HepG2 (cell line): ENCODE measurements around the gene ZMPSTE24. TPM values are rescaled to one million over a fixed set of nuclear protein-coding genes. Genes with fewer than 3 reads are reported as not detected.
A peak's percentile ranks its signal among the peaks of the same experiment; 100 is the strongest.

ENCODE experiments used
- HCFC1 ChIP-seq: fragments of 150-350 bp; IDR thresholded peaks from 2 replicates; pipeline ENCODE4 v1.6.1; 2014; ENCODE audit warnings: low read depth, low read length
- HNF4A ChIP-seq: sonication (generic); formaldehyde crosslinking; IDR thresholded peaks from 2 replicates; pipeline ENCODE4 v1.4.0; 2020; ENCODE audit warnings: missing genetic modification reagents
- HOXA7 ChIP-seq: sonication (generic); formaldehyde crosslinking; IDR thresholded peaks from 2 replicates; pipeline ENCODE4 v1.8.1; 2022; ENCODE audit warnings: mild to moderate bottlenecking, missing genetic modification reagents, moderate library complexity
- KAT2B ChIP-seq: fragments of 150-350 bp; IDR thresholded peaks from 2 replicates; pipeline ENCODE4 v1.6.1; 2014; ENCODE audit warnings: low read depth, low read length, borderline replicate concordance
- NFE2L2 ChIP-seq: fragments of 150-350 bp; IDR thresholded peaks from 2 replicates; pipeline ENCODE4 v1.6.1; 2014; ENCODE audit warnings: low read length
- PCBP1 ChIP-seq: fragments of 200-400 bp; formaldehyde crosslinking; IDR thresholded peaks from 2 replicates; pipeline ENCODE4 v1.6.1; 2017; ENCODE audit warnings: mild to moderate bottlenecking, low read depth, low read length, borderline replicate concordance
- PHF20 ChIP-seq: sonication (generic); formaldehyde crosslinking; IDR thresholded peaks from 2 replicates; pipeline ENCODE4 v1.5.0; 2020; ENCODE audit warnings: mild to moderate bottlenecking, missing genetic modification reagents
- RFXAP ChIP-seq: sonication (generic); formaldehyde crosslinking; IDR thresholded peaks from 2 replicates; pipeline ENCODE4 v1.4.0; 2020; ENCODE audit warnings: missing genetic modification reagents, borderline replicate concordance
- SMAD9 ChIP-seq: sonication (generic); formaldehyde crosslinking; IDR thresholded peaks from 2 replicates; pipeline ENCODE4 v1.5.1; 2020; ENCODE audit warnings: mild to moderate bottlenecking, missing genetic modification reagents
- ZBTB21 ChIP-seq: sonication (generic); formaldehyde crosslinking; IDR thresholded peaks from 2 replicates; pipeline ENCODE4 v1.4.0; 2020; ENCODE audit warnings: missing genetic modification reagents
- ZBTB7B ChIP-seq: sonication (generic); formaldehyde crosslinking; IDR thresholded peaks from 2 replicates; pipeline ENCODE4 v1.4.0; 2020; ENCODE audit warnings: missing genetic modification reagents
- ZNF224 ChIP-seq: sonication (generic); formaldehyde crosslinking; IDR thresholded peaks from 2 replicates; pipeline ENCODE4 v1.5.0; 2020; ENCODE audit warnings: mild to moderate bottlenecking, missing genetic modification reagents
- ZNF251 ChIP-seq: sonication (generic); formaldehyde crosslinking; IDR thresholded peaks from 2 replicates; pipeline ENCODE4 v1.9.0; 2021; ENCODE audit warnings: mild to moderate bottlenecking, missing genetic modification reagents
- ZNF274 ChIP-seq: sonication (generic); formaldehyde crosslinking; IDR thresholded peaks from 2 replicates; pipeline ENCODE4 v1.5.1; 2020; ENCODE audit warnings: mild to moderate bottlenecking, missing genetic modification reagents
- ZNF296 ChIP-seq: sonication (generic); formaldehyde crosslinking; conservative IDR thresholded peaks from 2 replicates; pipeline ENCODE4 v1.5.0; 2020; ENCODE audit warnings: mild to moderate bottlenecking, missing genetic modification reagents
- ZNF557 ChIP-seq: sonication (generic); formaldehyde crosslinking; IDR thresholded peaks from 2 replicates; pipeline ENCODE4 v1.4.0; 2020; ENCODE audit warnings: missing genetic modification reagents
- ZNF564 ChIP-seq: sonication (generic); formaldehyde crosslinking; IDR thresholded peaks from 2 replicates; pipeline ENCODE4 v1.8.1; 2023; ENCODE audit warnings: mild to moderate bottlenecking, missing genetic modification reagents
- ZNF577 ChIP-seq: sonication (generic); formaldehyde crosslinking; IDR thresholded peaks from 2 replicates; pipeline ENCODE4 v1.4.0; 2020; ENCODE audit warnings: mild to moderate bottlenecking, low read depth, missing genetic modification reagents, borderline replicate concordance
- ZNF709 ChIP-seq: sonication (generic); formaldehyde crosslinking; IDR thresholded peaks from 2 replicates; pipeline ENCODE4 v1.5.0; 2020; ENCODE audit warnings: mild to moderate bottlenecking, missing genetic modification reagents
- polyA plus RNA-seq, 8 experiments: library from polyadenylated mRNA; depleted of rRNA in 3 of 8; stranded (reverse) in 7 of 8; unstranded in 1 of 8; fragments of >200 nt; fragmentation: Illumina TruSeq in 4 of 8; extraction: Trizol in 4 of 8; gene quantifications; 2 replicates each; pipeline versions ENCODE4 v1.2.1 to v1.2.3, GENCODE V29; 2011 to 2016; ENCODE audit warnings: low read depth in 4 of 8, missing spikeins in 1 of 8, mixed read lengths in 1 of 8; ENCODE audit not compliant: insufficient read depth in 1 of 8
- total RNA-seq, 5 experiments: library from RNA; depleted of rRNA; stranded (reverse); fragments of >200 nt; fragmentation: Illumina TruSeq; extraction: Trizol; gene quantifications; 2 replicates each; pipeline ENCODE4 v1.2.3, GENCODE V29; 2016; ENCODE audit warnings: low read depth in 1 of 5
- TF ChIP-seq, protein P1 (sequence below): sonication (generic); formaldehyde crosslinking; IDR thresholded peaks from 2 replicates; pipeline ENCODE4 v1.5.1; 2020; ENCODE audit warnings: mild to moderate bottlenecking, missing genetic modification reagents
- TF ChIP-seq, protein P2 (sequence below): sonication (generic); formaldehyde crosslinking; IDR thresholded peaks from 2 replicates; pipeline ENCODE4 v1.4.0; 2020; ENCODE audit warnings: mild to moderate bottlenecking, missing genetic modification reagents, borderline replicate concordance
- TF ChIP-seq, protein P3 (sequence below): sonication (generic); formaldehyde crosslinking; IDR thresholded peaks from 2 replicates; pipeline ENCODE4 v1.5.1; 2020; ENCODE audit warnings: missing genetic modification reagents, mild to moderate bottlenecking, borderline replicate concordance
- TF ChIP-seq, protein P4 (sequence below): sonication (generic); IDR thresholded peaks from 2 replicates; pipeline ENCODE4 v1.6.1; 2016; ENCODE audit warnings: low read depth, borderline replicate concordance

ZMPSTE24 gene
- total and polyA plus RNA-seq, 2 of the 13 experiments (the other 11 are each of a cell fraction or from before 2014, with no cell fraction given), result 13.6 to 60.2 TPM

- TF ChIP-seq, protein P1, sequence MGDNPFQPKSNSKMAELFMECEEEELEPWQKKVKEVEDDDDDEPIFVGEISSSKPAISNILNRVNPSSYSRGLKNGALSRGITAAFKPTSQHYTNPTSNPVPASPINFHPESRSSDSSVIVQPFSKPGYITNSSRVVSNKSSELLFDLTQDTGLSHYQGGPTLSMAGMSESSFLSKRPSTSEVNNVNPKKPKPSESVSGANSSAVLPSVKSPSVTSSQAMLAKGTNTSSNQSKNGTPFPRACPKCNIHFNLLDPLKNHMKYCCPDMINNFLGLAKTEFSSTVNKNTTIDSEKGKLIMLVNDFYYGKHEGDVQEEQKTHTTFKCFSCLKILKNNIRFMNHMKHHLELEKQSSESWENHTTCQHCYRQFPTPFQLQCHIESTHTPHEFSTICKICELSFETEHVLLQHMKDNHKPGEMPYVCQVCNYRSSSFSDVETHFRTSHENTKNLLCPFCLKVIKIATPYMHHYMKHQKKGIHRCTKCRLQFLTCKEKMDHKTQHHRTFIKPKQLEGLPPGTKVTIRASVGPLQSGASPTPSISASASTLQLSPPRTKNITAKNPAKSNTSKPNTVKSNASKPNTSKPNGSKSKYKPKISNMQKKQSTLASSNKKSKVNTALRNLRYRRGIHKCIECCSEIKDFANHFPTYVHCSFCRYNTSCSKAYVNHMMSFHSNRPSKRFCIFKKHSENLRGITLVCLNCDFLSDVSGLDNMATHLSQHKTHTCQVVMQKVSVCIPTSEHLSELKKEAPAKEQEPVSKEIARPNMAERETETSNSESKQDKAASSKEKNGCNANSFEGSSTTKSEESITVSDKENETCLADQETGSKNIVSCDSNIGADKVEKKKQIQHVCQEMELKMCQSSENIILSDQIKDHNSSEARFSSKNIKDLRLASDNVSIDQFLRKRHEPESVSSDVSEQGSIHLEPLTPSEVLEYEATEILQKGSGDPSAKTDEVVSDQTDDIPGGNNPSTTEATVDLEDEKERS (CRISPR knock-in tag), result peak; percentile 89; the same call in 1 of the 2 replicates
- TF ChIP-seq, protein P2, sequence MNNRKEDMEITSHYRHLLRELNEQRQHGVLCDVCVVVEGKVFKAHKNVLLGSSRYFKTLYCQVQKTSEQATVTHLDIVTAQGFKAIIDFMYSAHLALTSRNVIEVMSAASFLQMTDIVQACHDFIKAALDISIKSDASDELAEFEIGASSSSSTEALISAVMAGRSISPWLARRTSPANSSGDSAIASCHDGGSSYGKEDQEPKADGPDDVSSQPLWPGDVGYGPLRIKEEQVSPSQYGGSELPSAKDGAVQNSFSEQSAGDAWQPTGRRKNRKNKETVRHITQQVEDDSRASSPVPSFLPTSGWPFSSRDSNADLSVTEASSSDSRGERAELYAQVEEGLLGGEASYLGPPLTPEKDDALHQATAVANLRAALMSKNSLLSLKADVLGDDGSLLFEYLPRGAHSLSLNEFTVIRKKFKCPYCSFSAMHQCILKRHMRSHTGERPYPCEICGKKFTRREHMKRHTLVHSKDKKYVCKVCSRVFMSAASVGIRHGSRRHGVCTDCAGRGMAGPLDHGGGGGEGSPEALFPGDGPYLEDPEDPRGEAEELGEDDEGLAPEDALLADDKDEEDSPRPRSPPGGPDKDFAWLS (CRISPR knock-in tag), result no peak
- TF ChIP-seq RFXAP (CRISPR knock-in tag) (peak; percentile 70; the same call in 1 of the 2 replicates), ZNF296 (CRISPR knock-in tag) (no peak), ZNF709 (no peak), HNF4A (CRISPR knock-in tag) (0 out of 2 replicates have a peak, but pooled peaks have one; percentile 7), ZNF557 (CRISPR knock-in tag) (no peak), PHF20 (CRISPR knock-in tag) (no peak), PCBP1 (no peak), ZNF564 (CRISPR knock-in tag) (no peak), HOXA7 (CRISPR knock-in tag) (no peak), ZBTB21 (no peak), HCFC1 (no peak), ZNF224 (CRISPR knock-in tag) (no peak), ZNF251 (CRISPR knock-in tag) (no peak), NFE2L2 (no peak), ZNF274 (CRISPR knock-in tag) (no peak), ZNF577 (CRISPR knock-in tag) (no peak), SMAD9 (CRISPR knock-in tag) (no peak), ZBTB7B (CRISPR knock-in tag) (no peak), KAT2B (no peak)
- TF ChIP-seq, protein P3, sequence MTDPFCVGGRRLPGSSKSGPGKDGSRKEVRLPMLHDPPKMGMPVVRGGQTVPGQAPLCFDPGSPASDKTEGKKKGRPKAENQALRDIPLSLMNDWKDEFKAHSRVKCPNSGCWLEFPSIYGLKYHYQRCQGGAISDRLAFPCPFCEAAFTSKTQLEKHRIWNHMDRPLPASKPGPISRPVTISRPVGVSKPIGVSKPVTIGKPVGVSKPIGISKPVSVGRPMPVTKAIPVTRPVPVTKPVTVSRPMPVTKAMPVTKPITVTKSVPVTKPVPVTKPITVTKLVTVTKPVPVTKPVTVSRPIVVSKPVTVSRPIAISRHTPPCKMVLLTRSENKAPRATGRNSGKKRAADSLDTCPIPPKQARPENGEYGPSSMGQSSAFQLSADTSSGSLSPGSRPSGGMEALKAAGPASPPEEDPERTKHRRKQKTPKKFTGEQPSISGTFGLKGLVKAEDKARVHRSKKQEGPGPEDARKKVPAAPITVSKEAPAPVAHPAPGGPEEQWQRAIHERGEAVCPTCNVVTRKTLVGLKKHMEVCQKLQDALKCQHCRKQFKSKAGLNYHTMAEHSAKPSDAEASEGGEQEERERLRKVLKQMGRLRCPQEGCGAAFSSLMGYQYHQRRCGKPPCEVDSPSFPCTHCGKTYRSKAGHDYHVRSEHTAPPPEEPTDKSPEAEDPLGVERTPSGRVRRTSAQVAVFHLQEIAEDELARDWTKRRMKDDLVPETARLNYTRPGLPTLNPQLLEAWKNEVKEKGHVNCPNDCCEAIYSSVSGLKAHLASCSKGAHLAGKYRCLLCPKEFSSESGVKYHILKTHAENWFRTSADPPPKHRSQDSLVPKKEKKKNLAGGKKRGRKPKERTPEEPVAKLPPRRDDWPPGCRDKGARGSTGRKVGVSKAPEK, result no peak
- TF ChIP-seq, protein P4, sequence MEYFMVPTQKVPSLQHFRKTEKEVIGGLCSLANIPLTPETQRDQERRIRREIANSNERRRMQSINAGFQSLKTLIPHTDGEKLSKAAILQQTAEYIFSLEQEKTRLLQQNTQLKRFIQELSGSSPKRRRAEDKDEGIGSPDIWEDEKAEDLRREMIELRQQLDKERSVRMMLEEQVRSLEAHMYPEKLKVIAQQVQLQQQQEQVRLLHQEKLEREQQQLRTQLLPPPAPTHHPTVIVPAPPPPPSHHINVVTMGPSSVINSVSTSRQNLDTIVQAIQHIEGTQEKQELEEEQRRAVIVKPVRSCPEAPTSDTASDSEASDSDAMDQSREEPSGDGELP, result peak; percentile 49; the same call in 1 of the 2 replicates
Observed at GRCh38 chr1:40338745-40339419, 80.8 kb downstream of the ZMPSTE24 start (continued).
